GM12878 (cell line): ENCODE results near the gene RAPGEF1. TPM values are rescaled to one million over a fixed set of nuclear protein-coding genes. Genes with fewer than 3 reads are reported as not detected.
A peak's percentile ranks its signal among the peaks of the same experiment; 100 is the strongest.

ENCODE experiments used
- ATAC-seq: fragments of 200-7000 bp; cut with Tn5 transposase; 3 replicates; pipeline ENCODE4 v1.9.1; 2020; ENCODE audit warnings: mild to moderate bottlenecking, moderate library complexity
- BruUV-seq: library from RNA; stranded (reverse); fragments of 400-500 nt; replicated peaks from 2 replicates; lab custom pipeline; 2021; lab: Mats Ljungman, UMichigan
- CTCF ChIA-PET: fragments of 300-600 bp; sonication (Branson Sonifier 250); formaldehyde crosslinking; extraction: SDS; loops from one replicate; lab custom pipeline; 2021; ENCODE audit warnings: inconsistent platforms; lab: Yijun Ruan, JAX
- POLR2A ChIA-PET: fragments of 350-600 bp; formaldehyde crosslinking; extraction: SDS; loops from one replicate; lab custom pipeline; 2021; ENCODE audit warnings: inconsistent platforms; lab: Charles Lee
- RAD21 ChIA-PET: fragments of 300-600 bp; sonication (Branson Sonifier 250); formaldehyde crosslinking; loops from one replicate; lab custom pipeline; 2023; ENCODE audit warnings: antibody characterized with exemption; ENCODE audit not compliant: unreplicated experiment; lab: Charles Lee
- SMC1A ChIA-PET: fragments of 300-600 bp; sonication (Branson Sonifier 250); formaldehyde crosslinking; loops from one replicate; lab custom pipeline; 2023; ENCODE audit not compliant: unreplicated experiment, uncharacterized antibody; lab: Charles Lee
- DNase-seq: peaks from one replicate; pipeline ENCODE4 v3.0.0-alpha.2; 2011; ENCODE audit warnings: low read depth, low spot score
- FAIRE-seq: peaks from 3 replicates; lab custom pipeline; 2011; peaks lifted over from hg19 to GRCh38; lab: Jason Lieb, UNC
- H2AFZ ChIP-seq: 2 replicates; pipeline ENCODE4 v1.6.0; 2011; ENCODE audit warnings: low read depth, low read length, control low read depth; ENCODE audit not compliant: control insufficient read depth
- H3K27ac ChIP-seq: 2 replicates; pipeline ENCODE4 v1.5.1; 2011; ENCODE audit warnings: control low read depth; ENCODE audit not compliant: control insufficient read depth, insufficient read depth
- H3K27me3 ChIP-seq, 2 experiments: replicated peaks in 1 of 2; 2 replicates each; pipeline versions ENCODE4 v1.6.0 to v1.6.1; 2011; ENCODE audit warnings: low read length in 1 of 2; ENCODE audit not compliant: control insufficient read depth in 2 of 2, insufficient read depth in 2 of 2
- H3K36me3 ChIP-seq, 2 experiments: 2 replicates each; pipeline ENCODE4 v1.5.1; 2011; ENCODE audit warnings: low read length in 1 of 2; ENCODE audit not compliant: control insufficient read depth in 2 of 2, insufficient read depth in 2 of 2
- H3K4me1 ChIP-seq: 2 replicates; pipeline ENCODE4 v1.6.1; 2011; ENCODE audit warnings: mild to moderate bottlenecking, low read length, moderate library complexity, mixed read lengths; ENCODE audit not compliant: control insufficient read depth, insufficient read depth
- H3K4me2 ChIP-seq: 2 replicates; pipeline ENCODE4 v1.6.0; 2011; ENCODE audit warnings: control low read depth; ENCODE audit not compliant: control insufficient read depth, insufficient read depth
- H3K4me3 ChIP-seq: fragments of 200-600 bp; sonication (generic); 2 replicates; pipeline ENCODE4 v1.5.1; 2016
- H3K79me2 ChIP-seq: 2 replicates; pipeline ENCODE4 v1.6.0; 2011; ENCODE audit warnings: low read length; ENCODE audit not compliant: control insufficient read depth, insufficient read depth
- H3K9ac ChIP-seq: 2 replicates; pipeline ENCODE4 v1.8.0; 2011; ENCODE audit warnings: low read length, control low read depth, mixed read lengths; ENCODE audit not compliant: control insufficient read depth, insufficient read depth
- H3K9me3 ChIP-seq: replicated peaks from 3 replicates; pipeline ENCODE4 v1.5.1; 2011; ENCODE audit warnings: mild to moderate bottlenecking, low read length; ENCODE audit not compliant: control insufficient read depth, insufficient read depth
- H4K20me1 ChIP-seq: 2 replicates; pipeline ENCODE4 v1.6.0; 2011; ENCODE audit not compliant: control insufficient read depth, insufficient read depth
- EGR1 ChIP-seq, 2 experiments: IDR thresholded peaks; 1 replicate in 1 of 2; 2 replicates in 1 of 2; pipeline ENCODE4 v1.6.1; 2011 to 2012; ENCODE audit warnings: low read depth in 2 of 2, low read length in 2 of 2, borderline replicate concordance in 1 of 2, mild to moderate bottlenecking in 1 of 2, moderate library complexity in 1 of 2
- KAT2A ChIP-seq: conservative IDR thresholded peaks from 2 replicates; pipeline ENCODE4 v1.6.1; 2011; ENCODE audit warnings: low read depth, low read length; ENCODE audit not compliant: control insufficient read depth
- KDM1A ChIP-seq: fragments of 200-600 bp; sonication (generic); IDR thresholded peaks from 2 replicates; pipeline ENCODE4 v1.6.1; 2016; ENCODE audit warnings: borderline replicate concordance
- NFYB ChIP-seq: IDR thresholded peaks from 2 replicates; pipeline ENCODE4 v1.6.1; 2011; ENCODE audit warnings: low read depth, mild to moderate bottlenecking, low read length, improper control_type of control experiment, moderate library complexity; ENCODE audit not compliant: insufficient read depth
- POU2F2 ChIP-seq: IDR thresholded peaks from 3 replicates; pipeline ENCODE4 v1.6.1; 2011; ENCODE audit warnings: low read depth, mild to moderate bottlenecking, low read length, borderline replicate concordance
- TCF7 ChIP-seq: IDR thresholded peaks from 2 replicates; pipeline ENCODE4 v1.6.1; 2014; ENCODE audit warnings: antibody characterized with exemption, borderline replicate concordance
- WGBS: methylation state at CpG from one replicate; pipeline ENCODE4 v1.1.6; 2016; ENCODE audit warnings: low lambda C conversion rate; ENCODE audit not compliant: insufficient replicate concordance, insufficient coverage; ENCODE audit errors: missing lambda C conversion rate; 5-methylcytosine and 5-hydroxymethylcytosine counted together
- in situ Hi-C: fragments of 300-500 bp; cut with MboI; formaldehyde crosslinking; loops from 9 replicates; pipeline ENCODE4 v1.14.3; 2018; ENCODE audit warnings: mixed read lengths
- intact Hi-C: fragments of 100-400 bp; cut with micrococcal nuclease; formaldehyde crosslinking; loops from one replicate; pipeline ENCODE4 v1.14.2; 2022; ENCODE audit not compliant: unreplicated experiment
- polyA plus RNA-seq, 11 experiments: library from polyadenylated mRNA; depleted of rRNA in 4 of 11; unstranded in 6 of 11; stranded (reverse) in 5 of 11; fragments of >200 nt; fragmentation: Nextera tagmentation in 4 of 11; fragmentation: Illumina TruSeq in 1 of 11; extraction: Ambion mirVana in 4 of 11; extraction: Trizol in 1 of 11; gene quantifications; 1 replicate in 1 of 11; 2 replicates in 10 of 11; pipeline versions ENCODE4 v1.2.1 to v1.2.3, GENCODE V29; 2011 to 2016; ENCODE audit warnings: inconsistent platforms in 2 of 11, missing spikeins in 2 of 11, low read depth in 1 of 11
- total RNA-seq, 4 experiments: library from RNA; depleted of rRNA in 3 of 4; stranded (reverse); fragments of >200 nt in 3 of 4; fragmentation: Illumina TruSeq in 1 of 4; extraction: Trizol in 1 of 4; gene quantifications; 2 replicates each; pipeline versions ENCODE4 v1.2.1 to v1.2.3, GENCODE V29; 2013 to 2021
- TF ChIP-seq, protein P1 (sequence below): fragments of 450-650 bp; IDR thresholded peaks from 2 replicates; pipeline ENCODE4 v1.6.1; 2016; ENCODE audit warnings: mild to moderate bottlenecking
- TF ChIP-seq, protein P2 (sequence below): IDR thresholded peaks from 2 replicates; pipeline ENCODE4 v1.6.1; 2012; ENCODE audit warnings: mild to moderate bottlenecking, low read depth, low read length
- TF ChIP-seq, protein P3 (sequence below): IDR thresholded peaks from 2 replicates; pipeline ENCODE4 v1.6.1; 2012; ENCODE audit warnings: low read depth, low read length, improper control_type of control experiment
- TF ChIP-seq, protein P4 (sequence below): fragments of 450-650 bp; IDR thresholded peaks from 2 replicates; pipeline ENCODE4 v1.6.1; 2017; ENCODE audit warnings: mild to moderate bottlenecking, low read depth, inconsistent platforms; ENCODE audit not compliant: poor library complexity, severe bottlenecking

RAPGEF1 gene
- total and polyA plus RNA-seq, 10 of the 15 experiments (the other 5 are each of a cell fraction or from before 2014, with no cell fraction given): 0.42 to 113 (median 45.9) TPM

DNA sequence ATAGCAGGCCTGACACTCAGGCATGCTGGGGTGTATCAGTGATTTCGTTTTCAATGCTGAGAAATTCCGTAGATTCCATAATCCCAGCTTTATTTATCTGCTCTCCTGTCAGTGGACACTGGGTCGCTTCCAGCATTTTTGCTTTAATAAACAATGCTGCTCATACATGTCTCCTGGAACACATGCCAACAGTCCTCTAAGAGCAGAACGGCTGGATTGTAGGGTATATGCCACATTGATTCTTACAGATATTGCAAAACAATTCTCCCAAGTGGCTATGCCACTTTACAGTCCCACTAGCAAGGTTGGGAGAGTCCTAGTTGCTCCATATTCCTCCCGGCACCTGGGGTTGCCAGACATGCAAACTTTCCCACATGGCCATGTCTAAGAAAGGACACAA lies 81.9 kb downstream of the RAPGEF1 start:
- peak overlapping the region; percentile 72 for H3K27ac ChIP-seq
- POLR2A ChIA-PET: interaction anchor here (1.5 kb wide), 1 partner anchor 21 kb away, joined by 3 read pairs; no protein-coding TSS in a partner anchor

More for the DNA sequence above, 81.9 kb downstream of the RAPGEF1 start:
- Histone ChIP-seq H3K4me3 (peak overlapping the region; percentile 37; the same call in 1 of the 2 replicates), H3K27me3 (no peaks in the 10 kb centered on the region), H3K36me3 (peaks cover 3 to 14% of the 10 kb centered on the region in 2 experiments; a peak in 3 of 4 replicates), H3K9ac (peak overlapping the region; percentile 24; the same call in 1 of the 2 replicates), H3K4me1 (peaks cover 58% of the 10 kb centered on the region), H4K20me1 (no peaks in the 10 kb centered on the region; the same call in 1 of the 2 replicates), H3K4me2 (peak overlapping the region; percentile 71), H3K79me2 (peaks cover 95% of the 10 kb centered on the region), H3K9me3 (no peaks in the 10 kb centered on the region), H2AFZ (no peak overlapping the region)
- WGBS: 16% methylated on average over 5 of the region's 5 CpGs
- in situ Hi-C loops (no loop called here), intact Hi-C loops (no loop called here)
- no peak for FAIRE-seq
- TF ChIP-seq KDM1A (no peak), KAT2A (no peak), TCF7 (no peak), EGR1 (IDR thresholded peaks at IDR 0.05; ENCODE audit: borderline replicate concordance in 1 of 2, low read depth in 2 of 2, low read length in 2 of 2) (no peak), POU2F2 (no peak), NFYB (no peak)
- TF ChIP-seq, protein P1, sequence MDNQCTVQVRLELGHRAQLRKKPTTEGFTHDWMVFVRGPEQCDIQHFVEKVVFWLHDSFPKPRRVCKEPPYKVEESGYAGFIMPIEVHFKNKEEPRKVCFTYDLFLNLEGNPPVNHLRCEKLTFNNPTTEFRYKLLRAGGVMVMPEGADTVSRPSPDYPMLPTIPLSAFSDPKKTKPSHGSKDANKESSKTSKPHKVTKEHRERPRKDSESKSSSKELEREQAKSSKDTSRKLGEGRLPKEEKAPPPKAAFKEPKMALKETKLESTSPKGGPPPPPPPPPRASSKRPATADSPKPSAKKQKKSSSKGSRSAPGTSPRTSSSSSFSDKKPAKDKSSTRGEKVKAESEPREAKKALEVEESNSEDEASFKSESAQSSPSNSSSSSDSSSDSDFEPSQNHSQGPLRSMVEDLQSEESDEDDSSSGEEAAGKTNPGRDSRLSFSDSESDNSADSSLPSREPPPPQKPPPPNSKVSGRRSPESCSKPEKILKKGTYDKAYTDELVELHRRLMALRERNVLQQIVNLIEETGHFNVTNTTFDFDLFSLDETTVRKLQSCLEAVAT: no peak; the same call in 1 of the 2 replicates
- TF ChIP-seq, protein P2, sequence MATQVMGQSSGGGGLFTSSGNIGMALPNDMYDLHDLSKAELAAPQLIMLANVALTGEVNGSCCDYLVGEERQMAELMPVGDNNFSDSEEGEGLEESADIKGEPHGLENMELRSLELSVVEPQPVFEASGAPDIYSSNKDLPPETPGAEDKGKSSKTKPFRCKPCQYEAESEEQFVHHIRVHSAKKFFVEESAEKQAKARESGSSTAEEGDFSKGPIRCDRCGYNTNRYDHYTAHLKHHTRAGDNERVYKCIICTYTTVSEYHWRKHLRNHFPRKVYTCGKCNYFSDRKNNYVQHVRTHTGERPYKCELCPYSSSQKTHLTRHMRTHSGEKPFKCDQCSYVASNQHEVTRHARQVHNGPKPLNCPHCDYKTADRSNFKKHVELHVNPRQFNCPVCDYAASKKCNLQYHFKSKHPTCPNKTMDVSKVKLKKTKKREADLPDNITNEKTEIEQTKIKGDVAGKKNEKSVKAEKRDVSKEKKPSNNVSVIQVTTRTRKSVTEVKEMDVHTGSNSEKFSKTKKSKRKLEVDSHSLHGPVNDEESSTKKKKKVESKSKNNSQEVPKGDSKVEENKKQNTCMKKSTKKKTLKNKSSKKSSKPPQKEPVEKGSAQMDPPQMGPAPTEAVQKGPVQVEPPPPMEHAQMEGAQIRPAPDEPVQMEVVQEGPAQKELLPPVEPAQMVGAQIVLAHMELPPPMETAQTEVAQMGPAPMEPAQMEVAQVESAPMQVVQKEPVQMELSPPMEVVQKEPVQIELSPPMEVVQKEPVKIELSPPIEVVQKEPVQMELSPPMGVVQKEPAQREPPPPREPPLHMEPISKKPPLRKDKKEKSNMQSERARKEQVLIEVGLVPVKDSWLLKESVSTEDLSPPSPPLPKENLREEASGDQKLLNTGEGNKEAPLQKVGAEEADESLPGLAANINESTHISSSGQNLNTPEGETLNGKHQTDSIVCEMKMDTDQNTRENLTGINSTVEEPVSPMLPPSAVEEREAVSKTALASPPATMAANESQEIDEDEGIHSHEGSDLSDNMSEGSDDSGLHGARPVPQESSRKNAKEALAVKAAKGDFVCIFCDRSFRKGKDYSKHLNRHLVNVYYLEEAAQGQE: no peak
- TF ChIP-seq, protein P3, sequence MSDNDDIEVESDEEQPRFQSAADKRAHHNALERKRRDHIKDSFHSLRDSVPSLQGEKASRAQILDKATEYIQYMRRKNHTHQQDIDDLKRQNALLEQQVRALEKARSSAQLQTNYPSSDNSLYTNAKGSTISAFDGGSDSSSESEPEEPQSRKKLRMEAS: no peak
- TF ChIP-seq, protein P4, sequence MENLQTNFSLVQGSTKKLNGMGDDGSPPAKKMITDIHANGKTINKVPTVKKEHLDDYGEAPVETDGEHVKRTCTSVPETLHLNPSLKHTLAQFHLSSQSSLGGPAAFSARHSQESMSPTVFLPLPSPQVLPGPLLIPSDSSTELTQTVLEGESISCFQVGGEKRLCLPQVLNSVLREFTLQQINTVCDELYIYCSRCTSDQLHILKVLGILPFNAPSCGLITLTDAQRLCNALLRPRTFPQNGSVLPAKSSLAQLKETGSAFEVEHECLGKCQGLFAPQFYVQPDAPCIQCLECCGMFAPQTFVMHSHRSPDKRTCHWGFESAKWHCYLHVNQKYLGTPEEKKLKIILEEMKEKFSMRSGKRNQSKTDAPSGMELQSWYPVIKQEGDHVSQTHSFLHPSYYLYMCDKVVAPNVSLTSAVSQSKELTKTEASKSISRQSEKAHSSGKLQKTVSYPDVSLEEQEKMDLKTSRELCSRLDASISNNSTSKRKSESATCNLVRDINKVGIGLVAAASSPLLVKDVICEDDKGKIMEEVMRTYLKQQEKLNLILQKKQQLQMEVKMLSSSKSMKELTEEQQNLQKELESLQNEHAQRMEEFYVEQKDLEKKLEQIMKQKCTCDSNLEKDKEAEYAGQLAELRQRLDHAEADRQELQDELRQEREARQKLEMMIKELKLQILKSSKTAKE: no peak
- no TSS peak for BruUV-seq
- RAD21 ChIA-PET: interaction anchor here (1.8 to 4.5 kb wide), 3 partner anchors 9 to 75 kb away, joined by 5 to 32 read pairs (median 8); no protein-coding TSS in a partner anchor
- SMC1A ChIA-PET: interaction anchor here (1.1 to 2.7 kb wide), 8 partner anchors 10 to 79 kb away, joined by 3 to 15 read pairs (median 6); no protein-coding TSS in a partner anchor
- no peak for DNase-seq
- CTCF ChIA-PET: no interaction called here
- no peak for ATAC-seq
